HepG2 (cell line): ENCODE data around the gene RCAN2. TPM values are rescaled to one million over a fixed set of nuclear protein-coding genes. Genes with fewer than 3 reads are reported as not detected.
A peak's percentile ranks its signal among the peaks of the same experiment; 100 is the strongest.

Experiments
- ATAC-seq: fragments of 200-7000 bp; cut with Tn5 transposase; 3 replicates; pipeline ENCODE4 v1.9.1; 2020; ENCODE audit warnings: mild to moderate bottlenecking, moderate library complexity
- BruUV-seq: library from RNA; stranded (reverse); fragments of 400-500 nt; replicated peaks from 2 replicates; lab custom pipeline; 2021; lab: Mats Ljungman, UMichigan
- CTCF ChIA-PET: fragments of 300-600 bp; formaldehyde crosslinking; extraction: SDS; loops from one replicate; lab custom pipeline; 2021; ENCODE audit warnings: low total read pairs, inconsistent platforms, low intra/inter-chr PET ratio; lab: Yijun Ruan, JAX
- POLR2A ChIA-PET: fragments of 350-600 bp; sonication (Branson Sonifier 250); formaldehyde crosslinking; loops from one replicate; lab custom pipeline; 2020; ENCODE audit warnings: antibody characterized with exemption, inconsistent platforms; lab: Yijun Ruan, JAX
- DNase-seq: peaks from one replicate; pipeline ENCODE4 v3.0.0-alpha.2; 2015; ENCODE audit warnings: low spot score
- FAIRE-seq: peaks from 3 replicates; lab custom pipeline; 2011; peaks lifted over from hg19 to GRCh38; lab: Jason Lieb, UNC
- H2AFZ ChIP-seq: one replicate; pipeline ENCODE4 v1.6.1; 2011; ENCODE audit warnings: low read length, inconsistent platforms
- H3K27ac ChIP-seq: fragments of 300-600 bp; 3 replicates; pipeline ENCODE4 v1.8.0; 2011; ENCODE audit warnings: mixed run types, mild to moderate bottlenecking, mixed read lengths, low read length, inconsistent platforms; ENCODE audit not compliant: insufficient read depth; ENCODE audit errors: extremely low read length
- H3K27me3 ChIP-seq, 2 experiments: fragments of 200-600 bp in 1 of 2; 2 replicates in 1 of 2; 3 replicates in 1 of 2; pipeline versions ENCODE4 v1.6.0 to v1.8.0; 2011; ENCODE audit warnings: low read length in 2 of 2, mild to moderate bottlenecking in 2 of 2, moderate library complexity in 2 of 2, inconsistent platforms in 1 of 2; ENCODE audit not compliant: insufficient read depth in 2 of 2, control insufficient read depth in 1 of 2
- H3K36me3 ChIP-seq, 2 experiments: fragments of 200-600 bp in 1 of 2; replicated peaks in 1 of 2; 2 replicates in 1 of 2; 3 replicates in 1 of 2; pipeline versions ENCODE4 v1.5.1 to v1.8.0; 2011; ENCODE audit warnings: low read length in 2 of 2, inconsistent platforms in 1 of 2; ENCODE audit not compliant: insufficient read depth in 2 of 2, control insufficient read depth in 1 of 2
- H3K4me1 ChIP-seq: 2 replicates; pipeline ENCODE4 v1.5.1; 2012; ENCODE audit warnings: low read length, inconsistent platforms; ENCODE audit not compliant: insufficient read depth
- H3K4me2 ChIP-seq: 2 replicates; pipeline ENCODE4 v1.6.0; 2011; ENCODE audit warnings: low read depth, low read length, inconsistent platforms
- H3K4me3 ChIP-seq, 3 experiments: fragments of 200-600 bp in 1 of 3; sonication (generic), shearing (Covaris generic) in 1 of 3; replicated peaks in 1 of 3; 2 replicates each; pipeline ENCODE4 v1.5.1; 2011 to 2016; ENCODE audit warnings: low read length in 3 of 3, inconsistent platforms in 2 of 3, low read depth in 2 of 3, mild to moderate bottlenecking in 2 of 3, control low read depth in 1 of 3, mixed read lengths in 1 of 3; ENCODE audit not compliant: insufficient read depth in 1 of 3
- H3K79me2 ChIP-seq: one replicate; pipeline ENCODE4 v1.6.1; 2011; ENCODE audit warnings: low read length, inconsistent platforms; ENCODE audit not compliant: insufficient read depth
- H3K9ac ChIP-seq: 2 replicates; pipeline ENCODE4 v1.6.0; 2011; ENCODE audit warnings: mild to moderate bottlenecking, low read depth, low read length, inconsistent platforms; ENCODE audit not compliant: insufficient read depth
- H3K9me3 ChIP-seq: 2 replicates; pipeline ENCODE4 v1.5.1; 2012; ENCODE audit warnings: mild to moderate bottlenecking, low read length
- H4K20me1 ChIP-seq: 2 replicates; pipeline ENCODE4 v1.6.0; 2011; ENCODE audit warnings: inconsistent platforms, mild to moderate bottlenecking, low read length, moderate library complexity; ENCODE audit not compliant: insufficient read depth
- CHCHD3 ChIP-seq: sonication (generic); formaldehyde crosslinking; IDR thresholded peaks from 2 replicates; pipeline ENCODE4 v1.8.0; 2022; ENCODE audit warnings: mild to moderate bottlenecking, missing genetic modification reagents, moderate library complexity
- GABPA ChIP-seq, 2 experiments: IDR thresholded peaks; 2 replicates each; pipeline ENCODE4 v1.6.1; 2011 to 2016; ENCODE audit warnings: low read depth in 2 of 2, low read length in 1 of 2, missing biosample characterization in 1 of 2, missing genetic modification characterization in 1 of 2
- ZNF335 ChIP-seq: sonication (generic); formaldehyde crosslinking; IDR thresholded peaks from 2 replicates; pipeline ENCODE4 v1.4.0; 2020; ENCODE audit warnings: missing genetic modification reagents
- ZNF567 ChIP-seq: sonication (generic); formaldehyde crosslinking; IDR thresholded peaks from 2 replicates; pipeline ENCODE4 v1.8.1; 2023; ENCODE audit warnings: mild to moderate bottlenecking, missing genetic modification reagents, borderline replicate concordance
- ZNF768 ChIP-seq: sonication (generic); formaldehyde crosslinking; IDR thresholded peaks from 2 replicates; pipeline ENCODE4 v1.4.0; 2020; ENCODE audit warnings: missing genetic modification reagents
- WGBS: methylation state at CpG from one replicate; pipeline ENCODE4 v1.1.6; 2017; ENCODE audit warnings: low lambda C conversion rate; 5-methylcytosine and 5-hydroxymethylcytosine counted together
- in situ Hi-C: cut with HindIII; loops from 2 replicates; pipeline ENCODE4 v1.10.0; 2017; ENCODE audit warnings: low pct_unique_long_range_greater_than_20kb; ENCODE audit not compliant: extremely low pct_ligation_motif_present
- intact Hi-C: fragments of 100-400 bp; cut with micrococcal nuclease; formaldehyde crosslinking; loops from one replicate; pipeline ENCODE4 v1.10.0; 2022; ENCODE audit not compliant: unreplicated experiment
- polyA plus RNA-seq, 8 experiments: library from polyadenylated mRNA; depleted of rRNA in 3 of 8; stranded (reverse) in 7 of 8; unstranded in 1 of 8; fragments of >200 nt; fragmentation: Illumina TruSeq in 4 of 8; extraction: Trizol in 4 of 8; gene quantifications; 2 replicates each; pipeline versions ENCODE4 v1.2.1 to v1.2.3, GENCODE V29; 2011 to 2016; ENCODE audit warnings: low read depth in 4 of 8, missing spikeins in 1 of 8, mixed read lengths in 1 of 8; ENCODE audit not compliant: insufficient read depth in 1 of 8
- total RNA-seq, 5 experiments: library from RNA; depleted of rRNA; stranded (reverse); fragments of >200 nt; fragmentation: Illumina TruSeq; extraction: Trizol; gene quantifications; 2 replicates each; pipeline ENCODE4 v1.2.3, GENCODE V29; 2016; ENCODE audit warnings: low read depth in 1 of 5
- TF ChIP-seq, protein P1 (sequence below): sonication (generic); formaldehyde crosslinking; IDR thresholded peaks from 2 replicates; pipeline ENCODE4 v1.5.1; 2020; ENCODE audit warnings: mild to moderate bottlenecking, missing genetic modification reagents

Gene RCAN2
- total and polyA plus RNA-seq, 2 of the 13 experiments (the other 11 are each of a cell fraction or from before 2014, with no cell fraction given), result not detected

DNA sequence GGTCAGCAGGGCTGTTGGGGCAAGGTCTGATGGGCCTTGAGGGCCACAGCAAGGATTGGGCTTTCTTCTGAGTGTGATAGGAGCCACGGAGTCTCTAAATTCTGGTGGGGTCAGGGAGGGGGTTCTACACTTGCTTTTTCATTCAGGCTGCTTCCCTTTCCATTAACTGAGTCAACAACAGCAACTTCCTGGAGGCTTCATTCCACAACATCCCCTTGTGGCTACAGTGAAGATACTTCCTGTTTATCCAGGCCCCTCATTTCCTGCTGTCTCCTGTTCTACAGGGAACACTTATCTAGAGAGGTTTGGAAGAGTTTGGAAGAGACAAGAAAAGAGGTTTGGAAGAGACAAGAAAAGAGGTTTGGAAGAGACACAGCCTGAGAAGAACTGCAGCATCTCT is 175.7 kb downstream of the RCAN2 start:
- DNase-seq (no peak), FAIRE-seq (no peak), ATAC-seq (no peak)
- no TSS peak for BruUV-seq
- Histone ChIP-seq H3K27ac (no peak overlapping the region), H3K4me3 (no peak overlapping the region), H3K36me3 (no peaks in the 10 kb centered on the region), H3K9me3 (no peaks in the 10 kb centered on the region), H3K79me2 (no peaks in the 10 kb centered on the region), H2AFZ (no peak overlapping the region), H3K9ac (no peak overlapping the region), H3K4me2 (no peak overlapping the region), H3K27me3 (no peaks in the 10 kb centered on the region), H3K4me1 (no peaks in the 10 kb centered on the region), H4K20me1 (no peaks in the 10 kb centered on the region)
- in situ Hi-C loops, result no loop called here
- ChIA-PET CTCF (no interaction called here), POLR2A (no interaction called here)
- intact Hi-C loops, result no loop called here
- WGBS, result 13% methylated on average over 1 of the region's 1 CpG
- no peak for TF ChIP-seq GABPA (IDR thresholded peaks at IDR 0.05; ENCODE audit: low read depth, low read length)
- TF ChIP-seq GABPA (CRISPR knock-in tag; IDR thresholded peaks at IDR 0.05; ENCODE audit: low read depth), result peak; percentile 52; the same call in 1 of the 2 replicates
- no peak for TF ChIP-seq ZNF335 (CRISPR knock-in tag)

DNA sequence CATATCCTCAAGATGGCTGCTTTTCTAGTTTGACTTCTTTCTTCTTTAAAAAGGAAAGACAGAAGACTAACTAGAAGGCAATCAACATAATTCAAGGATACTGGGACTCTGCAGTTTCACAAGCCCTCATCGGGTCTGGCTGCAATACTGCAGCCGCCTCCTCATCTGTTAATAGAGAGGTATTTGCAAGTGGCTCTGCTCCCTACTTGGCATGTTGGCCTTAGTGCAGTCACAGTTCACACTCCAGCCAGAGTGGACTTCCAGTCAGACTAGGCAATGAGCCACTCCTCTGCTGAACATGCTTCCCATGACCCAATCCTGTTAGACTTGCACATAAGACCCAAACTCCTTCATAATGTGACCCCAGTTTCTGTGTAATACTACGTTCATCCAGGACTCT is 178.6 kb downstream of the RCAN2 start:
- Histone ChIP-seq H3K4me2 (no peak overlapping the region), H3K27ac (no peak overlapping the region), H3K79me2 (no peaks in the 10 kb centered on the region), H3K36me3 (no peaks in the 10 kb centered on the region), H3K27me3 (no peaks in the 10 kb centered on the region; a peak in 1 of 5 replicates), H3K9ac (no peak overlapping the region), H4K20me1 (no peaks in the 10 kb centered on the region), H3K4me3 (no peak overlapping the region), H3K4me1 (no peaks in the 10 kb centered on the region), H3K9me3 (no peaks in the 10 kb centered on the region), H2AFZ (no peak overlapping the region)
- TF ChIP-seq, protein P1, sequence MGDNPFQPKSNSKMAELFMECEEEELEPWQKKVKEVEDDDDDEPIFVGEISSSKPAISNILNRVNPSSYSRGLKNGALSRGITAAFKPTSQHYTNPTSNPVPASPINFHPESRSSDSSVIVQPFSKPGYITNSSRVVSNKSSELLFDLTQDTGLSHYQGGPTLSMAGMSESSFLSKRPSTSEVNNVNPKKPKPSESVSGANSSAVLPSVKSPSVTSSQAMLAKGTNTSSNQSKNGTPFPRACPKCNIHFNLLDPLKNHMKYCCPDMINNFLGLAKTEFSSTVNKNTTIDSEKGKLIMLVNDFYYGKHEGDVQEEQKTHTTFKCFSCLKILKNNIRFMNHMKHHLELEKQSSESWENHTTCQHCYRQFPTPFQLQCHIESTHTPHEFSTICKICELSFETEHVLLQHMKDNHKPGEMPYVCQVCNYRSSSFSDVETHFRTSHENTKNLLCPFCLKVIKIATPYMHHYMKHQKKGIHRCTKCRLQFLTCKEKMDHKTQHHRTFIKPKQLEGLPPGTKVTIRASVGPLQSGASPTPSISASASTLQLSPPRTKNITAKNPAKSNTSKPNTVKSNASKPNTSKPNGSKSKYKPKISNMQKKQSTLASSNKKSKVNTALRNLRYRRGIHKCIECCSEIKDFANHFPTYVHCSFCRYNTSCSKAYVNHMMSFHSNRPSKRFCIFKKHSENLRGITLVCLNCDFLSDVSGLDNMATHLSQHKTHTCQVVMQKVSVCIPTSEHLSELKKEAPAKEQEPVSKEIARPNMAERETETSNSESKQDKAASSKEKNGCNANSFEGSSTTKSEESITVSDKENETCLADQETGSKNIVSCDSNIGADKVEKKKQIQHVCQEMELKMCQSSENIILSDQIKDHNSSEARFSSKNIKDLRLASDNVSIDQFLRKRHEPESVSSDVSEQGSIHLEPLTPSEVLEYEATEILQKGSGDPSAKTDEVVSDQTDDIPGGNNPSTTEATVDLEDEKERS (CRISPR knock-in tag), result no peak
- TF ChIP-seq ZNF768 (CRISPR knock-in tag) (no peak), CHCHD3 (CRISPR knock-in tag) (no peak), ZNF567 (CRISPR knock-in tag) (no peak)
- FAIRE-seq, result no peak
- ChIA-PET POLR2A (no interaction called here), CTCF (no interaction called here)
- 26% methylated on average over 3 of the region's 3 CpGs for WGBS
- no TSS peak for BruUV-seq
- no peak for ATAC-seq
- in situ Hi-C loops (no loop called here), intact Hi-C loops (no loop called here)
- DNase-seq, result no peak
